ENCODE results near the gene ZNF726.
"Not testable (repeated sequence)": the region's sequence is repeated elsewhere in the genome, so short reads cannot be mapped to it uniquely, and the experiment has no call there.

Gene ZNF726

DNA sequence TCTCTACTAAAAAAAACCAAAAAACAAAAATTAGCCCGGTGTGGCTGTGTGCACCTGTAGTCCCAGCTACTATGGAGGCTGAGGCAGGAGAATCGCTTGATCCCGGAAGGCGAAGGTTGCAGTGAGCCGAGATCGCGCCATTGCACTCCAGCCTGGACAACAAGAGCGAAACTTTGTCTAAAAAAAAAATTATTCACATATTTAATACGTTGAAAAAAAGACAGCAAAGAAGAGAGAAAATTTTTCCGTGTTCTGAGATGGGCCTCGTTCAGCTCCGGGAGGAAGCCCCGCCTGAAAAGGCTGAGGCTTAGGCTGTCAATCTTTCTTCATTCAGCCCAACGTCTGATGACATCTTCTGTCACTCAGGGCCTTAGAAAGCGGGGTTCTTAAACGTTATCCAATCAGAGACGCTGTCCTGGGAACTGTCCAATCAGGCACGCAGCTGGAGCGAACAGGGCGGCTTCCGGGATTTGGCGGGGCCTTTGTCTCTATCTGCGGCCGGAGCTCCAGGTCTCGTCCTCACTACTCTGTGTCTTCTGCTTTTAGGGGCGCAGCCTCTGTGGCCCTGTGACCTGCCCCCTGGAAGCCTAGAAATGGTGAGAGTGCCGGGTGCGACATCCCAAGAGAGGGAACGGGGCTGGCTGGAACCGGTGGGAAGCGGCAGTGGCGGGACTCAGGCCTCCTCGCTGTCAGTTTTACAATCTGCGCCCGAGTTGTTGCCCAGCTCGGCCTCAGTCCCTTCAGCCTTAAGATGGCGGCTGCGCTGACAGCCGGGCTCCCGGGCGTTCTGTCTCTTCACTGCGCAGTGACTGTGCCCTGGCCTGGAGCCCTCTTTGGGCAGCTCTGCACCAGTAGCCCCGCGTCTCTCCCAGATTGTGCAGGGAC is at the start of gene ZNF726:
TSS of gene ZNF726 (plus strand) at position 485 of the 885 bp plus-strand sequence. CDS start at position 594, 109 bp downstream.
- peak; percentile 83 for DNase-seq

DNA sequence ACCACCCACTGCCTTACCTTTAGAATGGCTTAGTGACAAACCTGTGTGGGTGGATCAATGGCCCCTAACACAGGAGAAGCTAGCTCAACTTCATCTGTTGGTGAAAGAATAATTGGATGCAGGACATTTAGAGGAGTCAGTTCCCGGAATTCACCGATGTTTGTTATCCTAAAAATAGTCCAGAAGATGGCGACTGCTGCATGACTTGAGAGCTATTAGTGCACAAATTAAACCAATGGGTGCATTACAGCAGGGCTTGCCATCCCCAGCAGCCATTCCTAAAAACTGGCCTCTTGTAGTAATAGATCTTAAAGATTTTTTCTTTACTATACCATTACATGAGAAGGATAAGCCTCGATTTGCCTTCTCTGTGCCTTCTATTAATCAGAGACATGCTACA is 46.8 kb upstream of the ZNF726 start:
- DNase-seq: no peak

DNA sequence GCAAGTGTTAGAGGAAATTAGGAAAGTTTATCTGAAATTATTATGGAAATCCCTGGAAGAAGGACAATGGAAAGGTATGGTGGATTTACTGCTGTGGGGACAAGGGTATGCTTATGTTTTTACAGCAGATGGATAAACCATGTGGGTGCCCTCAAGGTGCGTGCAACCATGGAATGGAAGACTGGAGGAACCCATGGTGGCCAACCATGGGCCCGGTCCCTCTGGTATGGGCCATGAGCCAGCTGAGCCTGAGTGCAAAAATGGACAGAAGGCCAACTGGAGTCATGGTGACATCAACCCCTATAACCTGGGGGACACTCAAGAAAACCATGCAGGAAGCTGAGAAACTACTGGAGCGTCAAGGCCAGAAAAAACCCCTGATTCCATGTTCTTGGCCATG is 46.1 kb upstream of the ZNF726 start:
- DNase-seq: no peak

DNA sequence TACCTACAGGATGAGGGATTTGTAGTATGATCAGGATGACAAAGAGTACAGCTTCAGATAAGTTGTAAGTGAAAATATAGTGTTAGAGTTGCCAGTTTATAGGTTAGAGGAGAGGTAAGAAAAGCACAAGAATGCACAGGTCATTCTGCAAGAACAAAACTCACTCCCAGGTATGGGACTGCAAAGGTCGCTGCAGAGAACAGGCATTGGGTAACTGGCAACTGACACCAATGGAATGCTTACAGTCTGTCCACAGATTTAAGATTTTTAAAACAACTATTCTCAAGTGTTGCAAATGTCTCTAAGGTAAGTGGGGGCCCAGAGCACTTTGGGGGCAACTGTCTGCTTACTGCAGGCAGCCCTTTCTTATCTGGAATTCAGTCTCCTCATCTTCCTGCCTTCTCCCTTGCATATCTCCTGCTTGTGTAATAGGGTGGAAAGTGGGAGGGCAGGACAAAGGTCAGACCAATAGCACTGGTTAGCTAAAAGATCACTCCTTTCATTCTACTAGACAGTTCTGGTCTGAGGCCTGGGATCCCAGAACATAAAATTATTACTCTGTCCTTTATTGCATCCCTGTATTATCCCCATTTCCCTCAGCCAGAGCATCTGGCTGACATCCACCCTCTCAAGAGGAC is 42.3 kb upstream of the ZNF726 start:
- DNase-seq: no peak

DNA sequence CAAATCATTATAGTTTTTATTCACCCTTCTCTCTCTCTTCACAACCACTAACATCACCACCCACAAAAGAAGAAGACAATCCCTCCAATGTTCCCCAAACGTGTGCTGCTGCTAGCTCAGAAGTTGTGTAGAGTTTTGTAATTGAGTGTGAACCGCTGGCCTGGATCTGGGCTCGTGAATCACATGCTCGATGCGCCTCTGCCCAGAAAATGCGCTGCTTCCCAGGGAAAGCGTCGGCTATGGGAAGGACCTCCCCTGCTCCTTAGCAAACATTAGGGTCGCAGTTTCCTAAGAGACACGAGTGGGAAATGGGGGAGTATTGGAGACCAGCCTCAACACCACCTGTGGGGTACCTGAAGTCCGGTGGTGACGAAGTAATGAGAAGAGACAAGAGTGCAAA is 38.4 kb upstream of the ZNF726 start:
- no peak for DNase-seq

DNA sequence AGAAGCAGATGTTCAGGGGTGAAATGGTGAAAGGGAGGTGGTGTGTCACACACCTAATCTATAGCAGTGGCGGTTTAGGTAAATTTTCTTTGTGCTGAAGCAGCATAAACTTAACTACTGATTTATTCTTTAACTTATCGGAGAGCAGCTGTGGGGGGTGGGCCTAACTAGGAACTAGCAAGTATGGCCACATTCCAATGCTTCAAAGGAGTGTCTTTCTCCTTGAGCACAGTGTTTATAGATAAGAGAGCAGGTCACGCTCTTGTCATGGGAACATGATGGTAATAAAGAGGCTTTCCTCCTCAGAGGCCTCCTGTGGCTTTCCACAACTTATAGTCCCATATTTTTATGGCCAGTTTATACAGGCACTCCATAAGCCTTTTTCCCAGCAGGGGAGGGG is 37.9 kb upstream of the ZNF726 start:
- DNase-seq: not testable (repeated sequence)

GRCh38 chr19:23882493-23882892 is 32.2 kb upstream of the ZNF726 start:
- no peak for DNase-seq

DNA sequence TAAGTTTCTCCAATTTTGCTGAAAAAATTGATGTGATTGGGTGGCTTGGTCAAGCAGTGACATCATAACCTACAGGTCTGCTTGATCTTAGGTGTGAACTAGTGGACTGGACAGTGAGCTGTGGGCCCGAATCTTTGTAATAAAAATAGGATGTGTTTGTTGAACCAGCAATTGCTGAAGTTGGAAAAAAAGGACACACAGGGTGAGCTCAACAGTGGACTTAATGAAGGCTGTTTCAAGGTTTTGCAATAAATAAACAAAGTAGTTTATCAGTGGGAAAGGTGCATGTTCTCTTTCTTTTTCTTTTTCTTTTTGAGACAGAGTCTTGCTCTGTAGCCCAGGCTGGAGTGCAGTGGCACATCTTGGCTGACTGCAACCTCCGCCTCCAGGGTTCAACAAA is 30.3 kb upstream of the ZNF726 start:
- DNase-seq: no peak

DNA sequence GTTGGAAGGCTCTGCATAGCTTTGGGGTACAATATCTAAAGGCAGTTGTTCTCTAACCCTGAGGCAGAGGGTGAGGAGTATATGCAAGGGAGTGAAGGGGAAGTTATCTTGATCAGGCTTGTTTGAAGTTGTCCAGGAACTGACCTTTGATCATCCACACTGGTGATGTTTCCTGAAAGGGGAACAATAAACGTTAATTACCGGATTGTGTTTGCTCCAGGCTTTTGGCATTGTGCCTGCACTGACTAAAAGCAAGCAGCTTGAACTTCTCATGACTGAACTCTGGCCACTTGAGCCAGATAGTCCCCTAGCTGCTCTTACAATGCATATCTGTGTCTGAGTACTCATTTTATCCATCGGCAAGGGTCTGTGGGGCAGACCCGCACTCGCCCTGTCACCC is 27.0 kb upstream of the ZNF726 start:
- DNase-seq: no peak

DNA sequence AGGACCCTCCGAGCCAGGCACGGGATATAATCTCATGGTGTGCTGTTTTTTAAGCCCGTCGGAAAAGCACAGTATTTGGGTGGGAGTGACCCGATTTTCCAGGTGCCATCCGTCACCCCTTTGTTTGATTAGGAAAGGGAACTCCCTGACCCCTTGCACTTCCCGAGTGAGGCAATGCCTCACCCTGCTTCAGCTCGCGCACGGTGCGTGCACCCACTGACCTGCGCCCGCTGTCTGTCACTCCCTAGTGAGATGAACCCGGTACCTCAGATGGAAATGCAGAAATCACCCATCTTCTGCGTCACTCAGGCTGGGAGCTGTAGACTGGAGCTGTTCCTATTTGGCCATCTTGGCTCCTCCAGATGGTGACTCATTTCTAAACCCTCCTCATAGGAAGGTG is 18.6 kb upstream of the ZNF726 start:
- DNase-seq: not testable (repeated sequence)

DNA sequence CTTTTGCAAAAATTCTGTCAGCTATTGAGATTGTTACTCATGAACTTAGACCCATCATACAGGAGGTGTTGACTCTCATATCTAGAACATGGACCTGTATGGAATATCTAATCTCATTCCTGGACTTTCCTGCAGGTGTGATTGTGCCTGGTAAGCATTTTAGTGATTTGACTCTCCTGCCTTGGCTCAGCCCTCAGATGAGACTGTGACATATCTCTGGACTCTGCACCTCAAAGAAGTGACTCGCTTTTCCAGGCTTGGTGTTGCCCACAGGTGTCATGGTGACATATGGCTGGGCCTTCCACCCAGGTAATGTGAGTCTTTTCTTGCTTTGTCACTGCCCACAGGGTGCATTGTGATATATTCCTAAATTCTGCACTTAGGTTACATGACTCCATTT is 17.8 kb upstream of the ZNF726 start:
- DNase-seq: no peak

DNA sequence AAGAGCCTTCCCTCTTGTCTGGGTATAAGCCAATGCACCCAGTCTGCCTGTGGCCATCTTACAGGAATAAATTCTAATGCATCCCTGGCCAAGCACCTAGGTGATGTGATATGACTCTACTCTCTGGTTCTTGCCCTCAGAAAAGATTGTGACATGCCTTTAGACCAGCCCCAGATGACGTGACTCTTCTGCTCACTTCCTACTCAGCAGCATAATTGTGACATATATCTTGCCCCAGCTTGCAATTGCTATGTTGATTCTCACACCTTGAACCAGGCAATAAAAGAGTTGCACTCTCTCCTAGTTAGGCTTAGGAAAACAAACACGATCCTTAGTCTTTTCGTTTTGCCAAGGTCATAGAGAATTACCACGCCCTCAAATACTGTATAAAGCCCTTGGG is 13.3 kb upstream of the ZNF726 start:
- no peak for DNase-seq

DNA sequence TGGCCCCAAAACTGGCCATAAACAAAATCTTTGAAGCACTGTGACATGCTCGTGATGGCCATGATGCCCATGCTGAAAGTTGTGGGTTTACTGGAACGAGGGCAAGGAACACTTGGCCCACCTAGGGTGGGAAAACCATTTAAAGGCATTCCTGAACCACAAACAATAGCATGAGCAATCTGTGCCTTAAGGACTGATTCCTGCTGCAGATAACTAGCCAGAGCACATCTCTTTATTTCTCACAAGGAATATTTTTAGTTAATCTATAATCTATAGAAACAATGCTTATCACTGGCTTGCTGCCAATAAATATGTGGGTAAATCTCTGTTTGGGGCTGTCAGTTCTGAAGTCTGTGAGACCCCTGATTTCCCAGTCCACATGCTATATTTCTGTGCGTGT is 10.3 kb upstream of the ZNF726 start:
- DNase-seq: no peak

GRCh38 chr19:23905771-23906170 is 8.9 kb upstream of the ZNF726 start:
- no peak for DNase-seq

DNA sequence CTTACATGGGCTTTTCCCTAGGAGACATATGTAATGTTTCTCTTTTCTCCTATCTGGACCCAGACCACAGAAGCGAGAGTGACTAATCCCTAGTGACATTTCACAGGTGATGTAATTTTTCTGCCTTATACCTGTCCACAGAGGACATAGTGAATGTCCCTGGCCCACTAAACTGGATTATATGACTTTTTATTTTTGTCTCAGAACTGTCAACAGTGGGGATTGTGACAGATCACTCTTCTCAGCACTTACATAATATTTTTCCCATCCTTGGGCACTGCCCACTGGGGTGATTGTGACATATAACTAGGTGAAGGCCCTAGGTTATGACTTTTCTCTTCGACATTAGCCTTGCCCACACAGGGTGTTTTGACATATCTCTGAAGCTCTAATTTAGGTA is 7.9 kb upstream of the ZNF726 start:
- no peak for DNase-seq

- no peak for DNase-seq
Measured at GRCh38 chr19:23908165-23908564, 6.5 kb upstream of the ZNF726 start.

DNA sequence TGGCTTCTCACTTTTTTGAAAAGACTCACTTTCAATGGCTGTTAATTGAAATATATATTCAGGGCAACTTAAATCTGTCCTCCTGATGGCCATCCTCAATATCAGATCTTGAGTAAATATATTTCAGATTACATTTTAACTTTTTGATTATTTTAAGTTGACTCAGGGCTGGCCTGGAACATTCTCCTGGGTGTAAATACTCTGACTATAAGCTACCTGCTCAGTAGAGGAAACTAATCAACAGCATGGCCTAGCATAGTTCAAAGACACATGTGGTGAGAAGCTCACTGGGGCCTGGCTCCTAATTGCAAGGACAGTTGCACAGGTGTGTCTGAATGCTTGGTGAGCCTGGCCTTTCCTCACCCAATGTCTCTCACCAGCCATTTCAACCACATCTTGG is 5.5 kb upstream of the ZNF726 start:
- DNase-seq: no peak

GRCh38 chr19:23913931-23914330 is 755 bp upstream of the ZNF726 start:
- DNase-seq: no peak

DNA sequence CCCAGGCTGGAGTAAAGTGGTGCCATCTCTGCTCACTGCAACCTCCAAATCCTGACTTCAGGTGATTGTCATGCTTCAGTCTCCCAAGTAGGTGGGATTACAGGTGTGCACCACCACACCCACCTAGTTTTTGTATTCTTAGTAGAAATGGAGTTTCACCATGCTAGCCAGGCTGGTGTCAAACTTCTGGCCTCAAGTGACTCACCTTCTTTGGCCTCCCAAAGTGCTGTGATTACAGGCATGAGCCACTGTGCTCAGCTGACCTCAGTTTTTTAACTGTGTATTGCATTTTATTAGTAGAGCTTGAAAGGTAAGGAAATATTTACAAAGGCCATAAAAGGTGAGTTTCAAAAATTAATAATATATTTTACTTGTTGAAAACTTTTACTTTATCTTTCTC is 2.3 kb downstream of the ZNF726 start:
- no peak for DNase-seq

GRCh38 chr19:23917856-23918255 is 3.2 kb downstream of the ZNF726 start:
- DNase-seq: no peak

DNA sequence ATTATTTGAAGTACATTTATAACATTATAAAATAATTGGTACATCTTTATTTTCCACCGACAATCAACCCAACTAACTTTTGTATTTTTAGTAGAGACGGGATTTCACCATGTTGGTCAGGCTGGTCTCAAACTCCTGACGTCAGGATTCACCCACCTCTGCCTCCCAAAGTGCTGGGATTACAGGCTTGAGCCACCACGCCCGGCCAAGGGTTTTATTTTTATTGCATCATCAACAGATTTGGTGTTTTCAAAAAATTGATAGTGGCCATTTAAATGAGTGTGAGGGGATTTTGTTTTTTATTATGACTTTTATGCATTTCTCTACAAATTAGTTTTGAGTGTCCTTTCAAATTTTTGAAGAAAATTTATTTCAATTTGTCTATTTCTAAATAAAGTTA is 10.6 kb downstream of the ZNF726 start:
- DNase-seq: no peak

DNA sequence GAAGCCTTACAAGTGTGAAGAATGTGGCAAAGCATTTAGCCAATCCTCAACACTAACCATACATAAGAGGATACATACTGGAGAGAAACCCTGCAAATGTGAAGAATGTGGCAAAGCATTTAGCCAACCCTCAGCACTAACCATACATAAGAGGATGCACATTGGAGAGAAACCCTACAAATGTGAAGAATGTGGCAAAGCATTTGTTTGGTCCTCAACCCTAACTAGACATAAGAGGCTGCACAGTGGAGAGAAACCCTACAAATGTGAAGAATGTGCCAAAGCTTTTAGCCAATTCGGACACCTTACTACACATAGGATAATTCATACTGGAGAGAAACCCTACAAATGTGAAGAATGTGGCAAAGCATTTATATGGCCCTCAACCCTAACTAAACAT is 18.2 kb downstream of the ZNF726 start:
- DNase-seq: no peak

DNA sequence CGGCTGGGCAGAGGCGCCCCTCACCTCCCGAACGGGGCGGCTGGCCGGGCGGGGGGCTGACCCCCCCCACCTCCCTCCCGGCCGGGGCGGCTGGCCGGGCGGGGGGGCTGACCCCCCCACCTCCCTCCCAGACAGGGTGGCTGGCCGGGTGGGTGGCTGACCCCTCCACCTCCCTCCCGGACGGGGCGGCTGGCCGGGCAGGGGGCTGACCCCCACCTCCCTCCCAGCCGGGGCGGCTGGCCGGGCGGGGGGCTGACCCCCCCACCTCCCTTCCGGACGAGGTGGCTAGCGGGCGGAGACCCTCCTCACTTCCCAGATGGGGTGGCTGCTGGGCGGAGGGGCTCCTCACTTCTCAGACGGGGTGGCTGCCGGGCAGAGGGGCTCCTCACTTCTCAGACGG is 22.3 kb downstream of the ZNF726 start:
- not testable (repeated sequence) for DNase-seq

GRCh38 chr19:23943411-23943810 is 28.7 kb downstream of the ZNF726 start:
- no peak for DNase-seq

- no peak for DNase-seq
Measured at GRCh38 chr19:23946569-23946968, 31.9 kb downstream of the ZNF726 start.
